ENCODE measurements around the gene NAT9.

NAT9 gene

GRCh38 chr17:74725111-74725510, 51.0 kb downstream of the NAT9 start:
- TF ChIP-seq CEBPB (IDR thresholded peaks at IDR 0.05): no peak
- no peak for TF ChIP-seq EP300 (IDR thresholded peaks at IDR 0.05; ENCODE audit: borderline replicate concordance)
- no peak for TF ChIP-seq ZBTB7A (IDR thresholded peaks at IDR 0.05; ENCODE audit: low read depth)
- no peak for TF ChIP-seq EGR1 (IDR thresholded peaks at IDR 0.05)
- TF ChIP-seq RAD21 (IDR thresholded peaks at IDR 0.05; ENCODE audit: low read depth): no peak
- TF ChIP-seq YY1 (IDR thresholded peaks at IDR 0.05; ENCODE audit: low read depth): no peak
- no peak for TF ChIP-seq NFIC (IDR thresholded peaks at IDR 0.05)
- no peak for TF ChIP-seq REST (IDR thresholded peaks at IDR 0.05; ENCODE audit: low read depth)
- no peak for TF ChIP-seq FOXM1 (IDR thresholded peaks at IDR 0.05; ENCODE audit: borderline replicate concordance, low read depth)
- no peak for TF ChIP-seq CREB1 (IDR thresholded peaks at IDR 0.05; ENCODE audit: low read depth)
- no peak for TF ChIP-seq TAF1 (IDR thresholded peaks at IDR 0.05; ENCODE audit: low read depth)
- no peak for TF ChIP-seq USF1 (IDR thresholded peaks at IDR 0.05)

- no peak for TF ChIP-seq USF1 (IDR thresholded peaks at IDR 0.05)
- no peak for TF ChIP-seq FOXM1 (IDR thresholded peaks at IDR 0.05; ENCODE audit: borderline replicate concordance, low read depth)
- no peak for TF ChIP-seq TAF1 (IDR thresholded peaks at IDR 0.05; ENCODE audit: low read depth)
- no peak for TF ChIP-seq ZBTB7A (IDR thresholded peaks at IDR 0.05; ENCODE audit: low read depth)
- no peak for TF ChIP-seq TCF12 (IDR thresholded peaks at IDR 0.05; ENCODE audit: low read depth)
- no peak for TF ChIP-seq TEAD4 (IDR thresholded peaks at IDR 0.05)
- TF ChIP-seq NFIC (IDR thresholded peaks at IDR 0.05): no peak
- TF ChIP-seq REST (IDR thresholded peaks at IDR 0.05; ENCODE audit: low read depth): no peak
- TF ChIP-seq MAX (IDR thresholded peaks at IDR 0.05): no peak
- no peak for TF ChIP-seq RAD21 (IDR thresholded peaks at IDR 0.05; ENCODE audit: low read depth)
- TF ChIP-seq EGR1 (IDR thresholded peaks at IDR 0.05): no peak
- TF ChIP-seq EP300 (IDR thresholded peaks at IDR 0.05; ENCODE audit: borderline replicate concordance): no peak
- TF ChIP-seq YY1 (IDR thresholded peaks at IDR 0.05; ENCODE audit: low read depth): no peak
- no peak for TF ChIP-seq CEBPB (IDR thresholded peaks at IDR 0.05)
Observed at GRCh38 chr17:74723891-74724290, 52.3 kb downstream of the NAT9 start.

GRCh38 chr17:74722782-74723181, 53.4 kb downstream of the NAT9 start:
- no peak for TF ChIP-seq REST (IDR thresholded peaks at IDR 0.05; ENCODE audit: low read depth)
- TF ChIP-seq FOXM1 (IDR thresholded peaks at IDR 0.05; ENCODE audit: borderline replicate concordance, low read depth): no peak
- no peak for TF ChIP-seq TAF1 (IDR thresholded peaks at IDR 0.05; ENCODE audit: low read depth)
- TF ChIP-seq EP300 (IDR thresholded peaks at IDR 0.05; ENCODE audit: borderline replicate concordance): no peak
